Liver (tissue), 9 donors: ENCODE data around the gene NMNAT1. TPM values are rescaled to one million over a fixed set of nuclear protein-coding genes. Genes with fewer than 3 reads are reported as not detected.

Experiments
- DNase-seq: peaks from one replicate; pipeline ENCODE4 v3.0.0-alpha.2; 2017; ENCODE audit warnings: low spot score
- H3K27ac ChIP-seq, 2 donors: one replicate each; pipeline ENCODE4 v1.7.0; 2013; ENCODE audit warnings: inconsistent platforms in 2 of 2, low read length in 2 of 2, control low read depth in 1 of 2, low read depth in 1 of 2, mild to moderate bottlenecking in 1 of 2
- H3K27me3 ChIP-seq, 4 donors: one replicate each; pipeline versions ENCODE4 v1.6.1 to v1.7.0; 2013; ENCODE audit warnings: low read length in 3 of 4, inconsistent platforms in 1 of 4, mild to moderate bottlenecking in 1 of 4, moderate library complexity in 1 of 4; ENCODE audit not compliant: control insufficient read depth in 4 of 4, insufficient read depth in 4 of 4
- H3K36me3 ChIP-seq, 4 donors: one replicate each; pipeline versions ENCODE4 v1.6.1 to v1.7.0; 2013; ENCODE audit warnings: low read length in 3 of 4, mild to moderate bottlenecking in 3 of 4, low read depth in 1 of 4, moderate library complexity in 1 of 4; ENCODE audit not compliant: control insufficient read depth in 4 of 4, insufficient read depth in 3 of 4
- H3K4me1 ChIP-seq, 4 donors: one replicate each; pipeline versions ENCODE4 v1.6.1 to v1.7.0; 2013; ENCODE audit warnings: low read length in 3 of 4, mild to moderate bottlenecking in 3 of 4, moderate library complexity in 1 of 4; ENCODE audit not compliant: control insufficient read depth in 4 of 4, insufficient read depth in 4 of 4
- H3K4me3 ChIP-seq, 3 donors: one replicate each; pipeline versions ENCODE4 v1.6.1 to v1.7.0; 2013; ENCODE audit warnings: low read length in 3 of 3, control low read depth in 1 of 3, low read depth in 1 of 3, mild to moderate bottlenecking in 1 of 3
- H3K9ac ChIP-seq, 2 donors: one replicate each; pipeline ENCODE4 v1.7.0; 2013; ENCODE audit warnings: low read length in 2 of 2, mild to moderate bottlenecking in 2 of 2, moderate library complexity in 2 of 2, control low read depth in 1 of 2, low read depth in 1 of 2
- H3K9me3 ChIP-seq, 4 donors: one replicate each; pipeline versions ENCODE4 v1.6.1 to v1.7.0; 2013; ENCODE audit warnings: low read length in 3 of 4; ENCODE audit not compliant: control insufficient read depth in 4 of 4
- CTCF ChIP-seq: fragments of 150-350 bp; IDR thresholded peaks from 2 replicates; pipeline ENCODE4 v1.5.1; 2017; ENCODE audit warnings: improper control_type of control experiment, low read depth, low read length; ENCODE audit not compliant: missing input control
- EGR1 ChIP-seq, 2 donors: IDR thresholded peaks; 2 replicates each; pipeline ENCODE4 v1.6.1; 2016 to 2018; ENCODE audit warnings: antibody characterized with exemption in 2 of 2, low read depth in 2 of 2
- GABPA ChIP-seq, 2 donors: IDR thresholded peaks in 1 of 2; conservative IDR thresholded peaks in 1 of 2; 2 replicates each; pipeline ENCODE4 v1.6.1; 2016; ENCODE audit warnings: antibody characterized with exemption in 2 of 2, mild to moderate bottlenecking in 1 of 2, moderate library complexity in 1 of 2
- HNF4A ChIP-seq, 2 donors: conservative IDR thresholded peaks; 2 replicates each; pipeline ENCODE4 v1.6.1; 2016; ENCODE audit warnings: antibody characterized with exemption in 2 of 2, mild to moderate bottlenecking in 2 of 2
- HNF4G ChIP-seq: IDR thresholded peaks from 2 replicates; pipeline ENCODE4 v1.6.1; 2016; ENCODE audit warnings: antibody characterized with exemption
- RAD21 ChIP-seq, 2 donors: IDR thresholded peaks; 2 replicates each; pipeline ENCODE4 v1.6.1; 2016; ENCODE audit warnings: antibody characterized with exemption in 2 of 2, mild to moderate bottlenecking in 2 of 2
- SP1 ChIP-seq: IDR thresholded peaks from 2 replicates; pipeline ENCODE4 v1.6.1; 2018; ENCODE audit warnings: antibody characterized with exemption, mild to moderate bottlenecking
- ZBTB33 ChIP-seq: IDR thresholded peaks from 2 replicates; pipeline ENCODE4 v1.6.1; 2016; ENCODE audit warnings: antibody characterized with exemption
- WGBS: extraction: QIAGEN DNeasy Blood & Tissue Kit; methylation state at CpG from one replicate; pipeline ENCODE4 v1.1.7; 2013; 5-methylcytosine and 5-hydroxymethylcytosine counted together
- polyA plus RNA-seq, 2 donors: library from polyadenylated mRNA; stranded (reverse) in 1 of 2; unstranded in 1 of 2; fragments of 200-250 nt in 1 of 2; fragments of >200 nt in 1 of 2; fragmentation: Nextera tagmentation in 1 of 2; extraction: Ambion mirVana in 1 of 2; gene quantifications; one replicate each; pipeline versions ENCODE4 v1.2.1 to v1.2.3, GENCODE V29; 2013 to 2015
- total RNA-seq, 2 donors: library from RNA; depleted of rRNA; stranded (reverse); fragments of >200 nt; gene quantifications; one replicate each; pipeline ENCODE4 v1.2.3, GENCODE V29; 2014
- donor health status: healthy.
- donor health status: healthy.
- donor health status: healthy.
- donor health status: healthy.
- donor health status: healthy.

NMNAT1 gene
- total and polyA plus RNA-seq, 4 donors = 5.2 to 7.4 (median 5.6) TPM

- no peak overlapping the region for H3K9ac ChIP-seq
Measured at GRCh38 chr1:9927259-9927658, 16.0 kb upstream of the NMNAT1 start.

GRCh38 chr1:9929431-9930385 is 13.6 kb upstream of the NMNAT1 start:
- Histone ChIP-seq H3K36me3 (peaks cover 6 to 25% (median 15%) of the 10 kb centered on the region in 4 donors), H3K9ac (no peak overlapping the region), H3K4me1 (no peaks in the 10 kb centered on the region), H3K27ac (no peak overlapping the region), H3K4me3 (no peak overlapping the region), H3K9me3 (no peaks in the 10 kb centered on the region), H3K27me3 (no peaks in the 10 kb centered on the region)
- peak; percentile 41 for DNase-seq
- WGBS = 74% methylated on average over 15 of the region's 15 CpGs
- TF ChIP-seq SP1 (no peak), HNF4A (conservative IDR thresholded peaks at IDR 0.05) (peak in 1 of 2 donors; percentile 18)

More at GRCh38 chr1:9927259-9927658, 16.0 kb upstream of the NMNAT1 start:
- H3K4me3 ChIP-seq = no peak overlapping the region
- H3K27me3 ChIP-seq = no peaks in the 10 kb centered on the region
- H3K27ac ChIP-seq = no peak overlapping the region
- whole genome bisulfite sequencing = 94% methylated on average over 5 of the region's 5 CpGs
- peaks cover 4 to 21% (median 8%) of the 10 kb centered on the region in 4 donors for H3K36me3 ChIP-seq
- no peak for DNase-seq
- no peaks in the 10 kb centered on the region for H3K4me1 ChIP-seq
- no peaks in the 10 kb centered on the region for H3K9me3 ChIP-seq
- no peak for TF ChIP-seq EGR1 (IDR thresholded peaks at IDR 0.05; ENCODE audit: low read depth in 2 of 2)

GRCh38 chr1:9942399-9942938 is 806 bp upstream of the NMNAT1 start:
- Histone ChIP-seq H3K27ac (peak overlapping the region; percentile 84 to 92), H3K4me1 (peaks cover 2 to 14% (median 10%) of the 10 kb centered on the region in 4 donors), H3K36me3 (peaks cover 0 to 3% (median 0%) of the 10 kb centered on the region in 4 donors), H3K9ac (peak overlapping the region; percentile 50 to 82), H3K4me3 (peak overlapping the region; percentile 62 to 99 (median 82)), H3K9me3 (no peaks in the 10 kb centered on the region), H3K27me3 (no peaks in the 10 kb centered on the region)
- TF ChIP-seq RAD21 (IDR thresholded peaks at IDR 0.05) (peak; percentile 75 to 77), GABPA (IDR thresholded peaks at IDR 0.05 in 1 of 2, conservative IDR thresholded peaks at IDR 0.05 in 1 of 2) (no peak), ZBTB33 (no peak), CTCF (peak; percentile 49), HNF4G (peak; percentile 10), HNF4A (conservative IDR thresholded peaks at IDR 0.05) (peak in 1 of 2 donors; percentile 28)
- DNase-seq = no peak
- under 1% methylated on average over 14 of the region's 14 CpGs for WGBS
